Heart left ventricle (tissue), 13 donors: ENCODE measurements around the gene CIT.
"Not testable (repeated sequence)": the region's sequence is repeated elsewhere in the genome, so short reads cannot be mapped to it uniquely, and the experiment has no call there.

ENCODE experiments used
- CTCF ChIP-seq, 12 donors: fragments of 200-600 bp; sonication (generic) in 4 of 12; IDR thresholded peaks; one replicate each; pipeline versions ENCODE4 v1.5.0 to v1.8.0; 2018 to 2022; ENCODE audit warnings: antibody characterized with exemption in 12 of 12, mild to moderate bottlenecking in 5 of 12
- POLR2A ChIP-seq, 2 donors: fragments of 450-650 bp; IDR thresholded peaks; one replicate each; pipeline ENCODE4 v1.6.1; 2017; ENCODE audit warnings: antibody characterized with exemption in 2 of 2, mild to moderate bottlenecking in 2 of 2, moderate library complexity in 2 of 2
- donor health status: ischemic (EF 13 %, LVEDD 7.1; RV severe dilation, severe dysfunction).
- donor health status: DM: no; HTN: yes; CAD: no.
- donor health status: DM: no; HTN: no; CAD: no.
- donor health status: ischemic (EF 25% LVEDD 6.9; RV normal size, moderate dysfunction).
- donor health status: ischemic (EF 25% LVEDD 5.7; RV mildly dilated, moderate dysfunction).
- donor health status: ischemic (EF 35%, LVEDD 5.7; RV mildly dilated, moderate dysfunction).
- donor health status: nonischemic (EF 11% LVEDD 7.7; RV severe dilation, severe dysfunction).
- donor health status: DM: yes; HTN: yes; CAD: no.
- donor health status: PGD.
- donor health status: ischemic (EF 29% LVEDD 5.4; RV normal size, mild dysfunction).
- donor health status: nonischemic (EF 23%, LVEDD 6.1; RV moderate dilation, normal function).

GRCh38 chr12:119706427-119706826, 170.7 kb downstream of the CIT start:
- not testable (repeated sequence) for TF ChIP-seq POLR2A, CTCF (IDR thresholded peaks at IDR 0.05)
